GM19239 (cell line): Measurements from ENCODE around the gene PRRG2.

Experiments used
- DNase-seq: peaks from one replicate; pipeline ENCODE4 v3.0.0; 2011; ENCODE audit warnings: low spot score; ENCODE audit not compliant: insufficient read length
- FAIRE-seq: peaks from 2 replicates; lab custom pipeline; 2011; peaks lifted over from hg19 to GRCh38; lab: Jason Lieb, UNC

PRRG2 gene

DNA sequence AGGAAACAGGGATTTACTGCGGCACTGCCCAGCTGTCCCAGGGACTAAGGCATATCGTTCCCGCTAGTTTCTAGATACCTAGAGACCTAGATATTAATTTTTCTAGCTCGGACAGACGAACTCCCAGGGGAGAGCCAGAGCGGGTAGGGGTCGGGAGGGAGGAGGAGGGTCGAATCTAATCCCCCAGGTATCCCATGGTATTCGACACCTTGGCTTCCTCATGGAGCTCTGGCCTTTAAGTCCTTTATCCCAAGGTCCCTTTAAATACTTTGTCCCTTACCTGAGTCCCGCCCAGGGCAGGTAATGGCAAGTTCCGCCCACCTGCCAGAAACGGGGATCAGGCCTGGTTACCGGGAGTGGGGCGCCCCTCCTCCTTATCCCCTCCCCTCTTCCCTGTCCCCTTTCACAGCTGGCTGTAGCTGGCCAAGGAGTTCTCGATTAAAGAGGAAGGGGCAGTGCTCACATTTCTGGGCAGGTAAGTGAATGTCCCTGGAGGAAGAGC is at the start of gene PRRG2:
Gene PRRG2 (plus strand): TSS at position 310 of the 502 bp plus-strand sequence. CDS start 1,904 bp downstream, outside the sequence.
- DNase-seq, result no peak
- FAIRE-seq, result no peak

DNA sequence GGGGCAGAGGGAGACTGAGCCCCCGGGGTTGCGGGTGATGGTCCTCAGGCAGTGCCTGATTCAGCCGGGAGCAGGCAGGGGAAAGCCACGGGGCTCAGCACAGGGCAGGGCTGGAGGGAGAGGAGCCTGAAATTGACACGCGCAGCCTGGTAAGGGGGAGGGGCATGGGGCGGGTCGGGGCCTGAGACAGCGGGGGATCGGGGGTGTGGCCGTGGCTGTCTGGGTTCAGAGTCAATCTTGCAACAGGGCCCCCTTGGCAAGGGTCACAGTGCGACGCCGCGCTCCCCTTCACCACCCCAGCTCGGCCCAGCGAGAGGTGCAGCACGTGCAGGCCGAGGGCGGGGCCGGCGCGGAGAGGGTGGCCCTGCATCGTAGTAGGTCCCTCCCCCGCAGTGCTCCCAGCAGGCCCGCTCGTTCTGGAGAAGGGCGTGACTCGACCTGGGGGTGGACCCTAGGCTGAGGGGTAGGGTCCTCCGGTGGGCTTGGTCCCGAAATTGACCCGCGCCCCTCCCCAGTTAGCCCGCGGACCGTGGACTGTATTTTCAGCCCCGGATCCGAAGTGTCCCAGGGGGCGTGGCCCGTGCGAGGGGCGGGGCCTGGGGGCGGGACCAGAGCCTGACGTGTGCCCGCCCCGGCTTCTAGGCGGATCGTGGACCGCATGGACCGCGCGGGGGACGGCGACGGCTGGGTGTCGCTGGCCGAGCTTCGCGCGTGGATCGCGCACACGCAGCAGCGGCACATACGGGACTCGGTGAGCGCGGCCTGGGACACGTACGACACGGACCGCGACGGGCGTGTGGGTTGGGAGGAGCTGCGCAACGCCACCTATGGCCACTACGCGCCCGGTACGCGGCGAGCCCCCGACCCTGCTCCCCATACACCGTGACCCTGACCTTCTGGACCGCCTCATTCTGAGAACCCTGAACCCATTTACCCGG is 47.3 kb upstream of the PRRG2 start:
- FAIRE-seq (peak; percentile 40), DNase-seq (peak; percentile 77)

DNA sequence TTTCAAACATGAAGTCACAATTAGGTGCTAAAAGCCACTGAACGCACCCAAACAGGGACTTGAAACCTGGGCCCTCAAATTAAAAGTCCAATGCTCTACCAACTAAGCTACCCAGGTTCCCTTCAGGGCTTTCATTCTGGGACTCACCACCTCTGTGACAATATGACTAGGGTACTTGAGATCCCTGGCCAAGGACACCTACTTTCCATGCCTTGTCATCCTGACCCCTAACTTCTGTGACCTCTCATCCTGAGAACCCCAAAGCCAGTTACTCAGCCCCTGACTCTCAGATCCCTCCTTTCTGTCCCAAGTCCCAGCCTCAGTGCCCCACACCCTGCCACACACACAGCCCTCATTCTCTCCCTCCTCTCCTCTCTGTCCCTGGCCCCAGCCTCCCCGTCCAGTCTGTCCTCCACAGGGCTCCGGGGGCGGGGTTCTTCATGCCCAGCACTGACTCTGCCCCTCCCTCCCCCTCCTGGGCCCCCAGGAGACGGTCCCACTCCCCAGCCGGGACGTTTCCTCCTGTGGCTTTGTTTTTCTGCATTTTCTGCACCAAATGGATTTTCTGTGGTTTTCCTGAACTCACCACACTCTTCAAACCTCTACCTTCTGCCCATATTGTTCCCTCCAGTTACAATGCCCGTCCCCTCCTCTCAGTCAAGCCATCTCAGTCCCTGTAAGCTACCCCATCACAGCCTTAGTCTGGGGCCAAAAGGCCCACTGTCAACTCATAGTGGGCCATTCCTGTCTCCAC is 46.3 kb upstream of the PRRG2 start:
- DNase-seq, result no peak
- FAIRE-seq, result no peak

DNA sequence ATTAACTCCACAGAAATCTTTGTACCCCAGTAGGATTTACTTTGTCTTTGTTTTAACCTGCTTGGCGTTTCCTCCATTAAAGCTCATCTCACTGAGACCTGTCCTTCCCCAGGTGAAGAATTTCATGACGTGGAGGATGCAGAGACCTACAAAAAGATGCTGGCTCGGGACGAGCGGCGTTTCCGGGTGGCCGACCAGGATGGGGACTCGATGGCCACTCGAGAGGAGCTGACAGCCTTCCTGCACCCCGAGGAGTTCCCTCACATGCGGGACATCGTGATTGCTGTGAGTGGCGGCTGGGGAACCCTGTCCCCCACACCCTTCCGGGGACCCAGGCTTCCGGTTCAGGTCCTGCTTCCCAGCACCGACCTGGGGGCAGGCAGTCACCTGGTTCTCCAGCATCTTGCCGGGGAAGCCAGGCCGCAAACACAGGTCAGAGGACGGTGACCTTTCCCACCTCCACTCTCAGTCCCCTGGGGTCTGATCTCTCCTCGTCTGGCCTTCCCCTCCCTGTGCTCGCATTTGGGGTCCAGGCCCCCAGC is 44.1 kb upstream of the PRRG2 start:
- no peak for FAIRE-seq
- DNase-seq, result no peak

DNA sequence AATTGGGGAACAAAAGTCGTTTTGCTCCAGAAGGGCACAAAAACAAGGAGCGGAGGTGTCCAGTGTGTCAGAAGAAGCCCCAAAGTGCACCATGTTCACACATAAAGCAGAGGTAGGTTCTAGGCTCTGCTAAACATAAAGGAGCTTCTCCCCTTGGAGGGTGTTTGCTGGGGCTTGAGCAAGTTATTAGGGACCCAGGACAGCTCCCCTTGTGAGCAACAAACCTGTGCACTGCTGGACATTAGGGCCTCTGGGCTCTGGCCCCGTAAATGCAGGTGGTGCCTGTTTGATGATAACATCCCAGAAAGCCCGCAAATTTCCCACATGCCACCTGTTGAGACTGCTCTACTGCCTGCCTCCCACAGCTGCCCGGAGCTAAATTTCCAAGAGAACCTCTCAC is 42.5 kb upstream of the PRRG2 start:
- FAIRE-seq, result no peak
- no peak for DNase-seq

DNA sequence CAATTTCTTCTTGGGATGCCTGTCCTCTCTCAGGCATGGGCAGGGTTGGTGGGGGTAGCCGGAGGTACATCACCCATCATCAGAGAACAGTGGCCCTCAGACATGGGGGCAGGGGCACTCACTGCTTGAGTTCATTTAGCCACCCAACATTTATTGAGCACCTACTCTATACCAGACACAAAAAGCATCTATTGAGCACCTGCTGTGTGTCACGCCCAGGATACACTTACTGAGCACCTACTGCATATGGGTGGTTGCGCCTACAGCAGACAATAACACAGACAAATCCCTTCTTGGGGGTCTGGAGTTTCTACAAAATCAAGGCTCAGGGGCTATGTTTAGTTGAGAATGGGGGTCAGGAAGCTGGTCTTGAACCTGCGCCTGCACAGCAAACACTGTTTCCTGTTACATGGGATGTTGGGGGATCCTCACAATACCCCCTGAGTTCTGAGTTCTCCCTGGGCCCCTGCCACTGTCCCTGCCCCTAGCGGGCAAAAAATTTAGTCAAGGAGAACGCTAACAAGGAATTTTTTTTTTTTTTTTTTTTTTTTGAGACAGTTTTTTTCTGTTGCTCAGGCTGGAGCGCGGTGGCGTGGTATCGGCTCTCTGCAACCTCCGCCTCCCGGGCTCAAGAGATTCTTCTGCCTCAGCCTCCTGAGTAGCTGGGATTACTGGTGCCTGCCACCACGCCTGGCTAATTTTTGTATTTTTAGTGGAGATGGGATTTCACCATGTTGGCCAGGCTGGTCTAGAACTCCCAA is 41.7 kb upstream of the PRRG2 start:
- DNase-seq (no peak), FAIRE-seq (no peak)

DNA sequence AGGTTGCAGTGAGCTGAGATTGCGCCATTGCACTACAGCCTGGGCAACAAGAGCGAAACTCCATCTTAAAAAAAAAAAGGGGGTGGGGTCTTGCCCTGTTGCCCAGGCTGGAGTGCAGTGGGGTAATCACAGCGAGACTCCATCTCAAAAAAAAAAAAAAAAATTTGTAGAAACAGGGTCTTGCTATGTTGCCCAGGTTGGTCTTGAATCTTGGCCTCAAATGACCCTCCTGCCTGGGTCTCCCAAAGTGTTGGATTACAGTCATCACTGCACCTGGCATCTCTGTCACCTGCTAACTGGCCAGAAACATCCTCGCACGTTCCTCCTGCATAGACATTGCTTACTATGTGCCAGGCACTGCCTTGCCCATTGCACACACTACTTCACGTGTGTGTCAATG is 39.2 kb upstream of the PRRG2 start:
- FAIRE-seq (no peak), DNase-seq (no peak)

DNA sequence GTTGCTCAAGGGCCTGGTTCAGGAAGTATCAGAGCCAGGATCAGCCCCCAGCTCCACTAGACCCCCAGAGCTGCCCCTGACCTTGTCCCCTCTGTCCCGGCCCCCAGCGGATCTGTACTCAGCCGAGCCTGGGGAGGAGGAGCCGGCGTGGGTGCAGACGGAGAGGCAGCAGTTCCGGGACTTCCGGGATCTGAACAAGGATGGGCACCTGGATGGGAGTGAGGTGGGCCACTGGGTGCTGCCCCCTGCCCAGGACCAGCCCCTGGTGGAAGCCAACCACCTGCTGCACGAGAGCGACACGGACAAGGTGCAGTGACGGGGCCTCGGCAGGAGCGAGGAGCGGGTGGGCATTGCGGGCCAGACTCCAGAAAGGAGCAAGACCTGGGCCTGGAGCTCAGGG is 38.7 kb upstream of the PRRG2 start:
- FAIRE-seq (no peak), DNase-seq (no peak)

DNA sequence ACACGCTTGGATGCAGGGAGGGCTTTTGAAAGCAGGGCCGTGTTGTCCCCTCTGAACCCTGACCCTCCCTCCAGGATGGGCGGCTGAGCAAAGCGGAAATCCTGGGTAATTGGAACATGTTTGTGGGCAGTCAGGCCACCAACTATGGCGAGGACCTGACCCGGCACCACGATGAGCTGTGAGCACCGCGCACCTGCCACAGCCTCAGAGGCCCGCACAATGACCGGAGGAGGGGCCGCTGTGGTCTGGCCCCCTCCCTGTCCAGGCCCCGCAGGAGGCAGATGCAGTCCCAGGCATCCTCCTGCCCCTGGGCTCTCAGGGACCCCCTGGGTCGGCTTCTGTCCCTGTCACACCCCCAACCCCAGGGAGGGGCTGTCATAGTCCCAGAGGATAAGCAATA is 38.1 kb upstream of the PRRG2 start:
- DNase-seq, result no peak
- no peak for FAIRE-seq

DNA sequence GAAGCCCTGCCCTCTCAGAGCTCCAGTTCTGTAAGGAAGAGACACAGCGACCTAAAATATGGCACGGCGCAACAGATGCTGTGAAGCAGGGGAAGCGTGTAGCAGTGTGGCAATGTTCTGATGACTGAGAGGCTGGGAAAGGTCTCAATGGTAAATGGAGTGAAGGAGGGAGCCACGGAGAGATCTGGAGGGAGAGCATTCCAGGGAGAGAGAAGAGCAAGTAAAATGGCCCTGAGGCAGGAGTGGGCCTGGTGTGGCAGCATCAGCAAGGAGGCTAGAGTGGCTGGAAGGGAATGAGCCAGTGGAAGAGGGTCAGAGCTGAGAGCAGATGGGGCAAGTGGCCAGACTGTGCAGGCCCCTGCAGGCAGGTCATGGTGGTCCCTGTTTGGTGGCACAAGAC is 37.0 kb upstream of the PRRG2 start:
- FAIRE-seq, result no peak
- no peak for DNase-seq

DNA sequence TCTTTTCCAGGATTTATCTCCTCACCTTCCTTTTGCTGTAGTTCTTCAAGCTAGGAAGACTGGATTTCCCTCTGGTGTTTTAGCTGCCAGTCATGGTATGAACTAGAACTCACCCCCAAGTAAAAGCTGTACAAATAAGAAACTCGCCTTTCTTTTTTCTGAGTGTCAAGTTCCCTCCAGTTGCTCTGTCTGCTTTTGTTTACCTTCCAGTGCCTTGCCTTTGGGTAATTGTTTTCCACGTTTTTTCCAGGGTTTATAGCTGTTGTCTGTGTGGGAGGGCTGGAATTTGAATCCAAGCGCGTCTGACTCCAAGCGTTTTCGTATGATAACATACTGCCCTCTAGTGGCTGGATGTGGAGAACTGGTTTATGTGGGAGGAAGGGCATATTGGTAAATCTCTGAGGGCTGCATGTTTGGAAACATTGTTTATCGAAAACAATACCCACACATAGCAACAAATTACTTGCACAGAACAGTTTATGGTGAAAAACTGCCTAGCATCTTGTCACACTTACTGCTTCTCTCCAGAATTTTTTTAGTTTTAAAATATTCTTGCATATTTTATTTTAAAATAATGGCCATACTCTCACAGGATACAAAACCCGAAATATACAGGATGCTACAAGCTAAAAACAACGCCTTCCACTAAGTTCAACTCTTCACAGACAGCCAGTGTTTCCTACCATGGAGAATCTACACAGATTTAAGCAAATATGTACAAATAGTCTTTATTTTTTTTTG is 34.1 kb upstream of the PRRG2 start:
- peak; percentile 88 for FAIRE-seq
- peak; percentile 69 for DNase-seq

DNA sequence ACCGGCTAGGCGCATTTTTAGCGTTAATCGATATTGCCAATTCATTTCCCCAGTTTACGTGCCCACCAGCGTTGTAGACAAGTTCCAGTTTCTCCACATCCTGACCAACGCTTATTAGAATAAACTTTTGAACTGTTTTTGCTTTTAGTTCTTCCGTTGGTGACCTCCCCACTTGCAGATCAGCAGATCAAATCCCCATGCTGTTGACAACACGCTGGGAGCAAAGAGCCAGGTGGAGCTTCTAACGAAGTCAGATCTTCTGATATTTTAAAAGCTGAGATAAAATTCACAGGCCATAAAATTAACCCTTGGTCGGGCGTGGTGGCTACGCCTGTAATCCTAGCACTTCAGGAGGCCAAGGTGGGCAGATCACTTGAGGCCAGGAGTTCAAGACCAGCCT is 32.1 kb upstream of the PRRG2 start:
- no peak for FAIRE-seq
- DNase-seq, result no peak

DNA sequence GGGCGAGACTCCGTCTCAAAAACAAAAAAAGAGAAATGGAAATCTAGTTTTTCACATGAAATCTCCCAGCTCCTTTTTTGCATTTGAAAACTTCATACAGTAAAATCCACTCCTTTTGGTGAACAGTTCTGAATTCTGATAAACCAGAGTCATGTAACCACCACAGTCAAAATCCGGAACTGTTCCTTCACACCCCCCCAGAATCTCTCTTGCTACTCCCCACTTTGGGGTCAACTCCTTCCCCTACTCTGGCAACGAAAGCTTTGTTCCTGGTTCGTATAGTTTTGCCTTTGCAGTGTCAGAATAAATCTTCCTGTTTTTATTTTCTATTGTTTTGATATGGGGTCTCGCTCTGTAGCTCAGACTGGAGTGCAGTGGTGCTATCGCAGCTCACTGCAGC is 29.6 kb upstream of the PRRG2 start:
- FAIRE-seq (no peak), DNase-seq (no peak)

DNA sequence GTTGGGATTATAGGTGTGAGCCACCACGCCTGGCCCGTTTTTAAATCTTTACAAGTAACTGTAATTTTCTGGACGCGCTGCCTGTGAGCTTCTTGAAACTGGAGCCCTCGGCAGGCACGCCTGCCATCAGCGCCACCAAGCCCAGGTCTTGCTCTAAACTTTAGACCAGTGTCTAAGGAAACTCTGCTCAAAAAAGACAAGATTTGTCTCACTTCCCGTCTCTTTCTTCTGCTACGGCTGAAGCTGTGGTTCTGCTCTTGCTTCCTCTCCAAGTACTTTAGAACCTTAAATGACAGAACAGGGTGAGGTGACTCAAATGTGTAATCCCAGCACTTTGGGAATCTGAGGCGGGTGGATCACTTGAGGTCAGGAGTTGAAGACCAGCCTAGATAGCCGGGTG is 28.4 kb upstream of the PRRG2 start:
- DNase-seq, result no peak
- no peak for FAIRE-seq

DNA sequence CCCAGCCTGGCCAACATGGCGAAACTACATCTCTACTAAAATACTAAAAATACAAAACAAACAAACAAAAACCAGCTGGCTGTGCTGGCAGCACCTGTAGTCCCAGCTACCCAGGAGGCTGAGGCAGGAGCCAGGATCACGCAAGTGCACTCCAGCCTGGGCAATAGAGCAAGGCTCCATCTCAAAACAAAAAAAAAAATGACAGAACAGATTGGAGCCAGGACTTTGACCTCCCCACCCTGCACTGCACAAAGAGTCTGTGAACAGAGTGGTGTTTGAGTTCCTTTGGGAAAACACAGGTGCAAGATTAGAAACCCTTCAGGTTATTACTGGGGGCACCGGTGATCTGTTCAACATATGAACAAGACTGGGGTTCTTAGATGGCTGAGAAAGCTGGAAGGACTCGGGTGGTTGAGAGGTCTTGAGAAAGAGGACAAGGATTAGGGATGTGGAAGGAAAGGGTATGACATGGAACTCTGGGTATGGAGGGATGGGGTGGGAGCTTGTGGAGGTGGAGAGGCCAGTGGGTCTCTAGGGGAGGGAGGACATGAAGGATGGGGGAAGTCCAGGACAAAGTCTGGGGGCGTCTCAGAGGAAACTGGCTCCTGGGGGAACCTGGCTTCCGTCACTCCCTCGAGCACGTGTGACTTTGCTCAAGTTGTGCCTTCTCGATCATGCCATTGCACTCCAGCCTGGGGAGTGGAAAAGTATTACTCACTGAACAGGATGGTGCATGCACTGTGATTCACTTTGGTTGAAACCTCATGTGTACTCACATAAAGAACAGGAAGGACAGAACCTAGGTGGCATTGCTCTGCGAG is 27.5 kb upstream of the PRRG2 start:
- FAIRE-seq, result no peak

DNA sequence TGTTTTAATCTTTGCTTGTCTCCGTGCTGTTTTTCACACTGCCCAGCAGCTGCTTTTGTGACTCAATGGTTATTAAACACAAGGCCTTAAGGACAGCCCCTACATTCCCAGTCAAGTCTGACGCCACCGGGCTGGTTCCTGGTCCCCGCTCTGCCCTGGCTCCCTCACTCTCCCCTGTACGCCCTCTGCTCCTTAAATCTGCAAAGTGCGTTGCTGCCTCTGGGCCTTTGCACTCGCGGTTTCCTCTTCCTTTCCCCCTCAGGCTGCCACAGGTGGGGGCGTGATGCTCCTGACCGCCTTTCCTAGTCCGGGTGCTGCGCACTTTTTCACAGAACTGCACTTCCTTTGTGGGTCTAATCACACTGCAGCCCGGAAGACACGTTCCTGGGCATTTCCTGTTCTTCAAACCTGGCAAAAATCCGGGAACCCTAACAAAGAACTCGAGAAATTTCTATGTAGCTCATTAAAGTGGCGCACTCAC is 26.4 kb upstream of the PRRG2 start:
- FAIRE-seq, result no peak
- no peak for DNase-seq

More for the DNA sequence above, 27.5 kb upstream of the PRRG2 start:
- no peak for DNase-seq

DNA sequence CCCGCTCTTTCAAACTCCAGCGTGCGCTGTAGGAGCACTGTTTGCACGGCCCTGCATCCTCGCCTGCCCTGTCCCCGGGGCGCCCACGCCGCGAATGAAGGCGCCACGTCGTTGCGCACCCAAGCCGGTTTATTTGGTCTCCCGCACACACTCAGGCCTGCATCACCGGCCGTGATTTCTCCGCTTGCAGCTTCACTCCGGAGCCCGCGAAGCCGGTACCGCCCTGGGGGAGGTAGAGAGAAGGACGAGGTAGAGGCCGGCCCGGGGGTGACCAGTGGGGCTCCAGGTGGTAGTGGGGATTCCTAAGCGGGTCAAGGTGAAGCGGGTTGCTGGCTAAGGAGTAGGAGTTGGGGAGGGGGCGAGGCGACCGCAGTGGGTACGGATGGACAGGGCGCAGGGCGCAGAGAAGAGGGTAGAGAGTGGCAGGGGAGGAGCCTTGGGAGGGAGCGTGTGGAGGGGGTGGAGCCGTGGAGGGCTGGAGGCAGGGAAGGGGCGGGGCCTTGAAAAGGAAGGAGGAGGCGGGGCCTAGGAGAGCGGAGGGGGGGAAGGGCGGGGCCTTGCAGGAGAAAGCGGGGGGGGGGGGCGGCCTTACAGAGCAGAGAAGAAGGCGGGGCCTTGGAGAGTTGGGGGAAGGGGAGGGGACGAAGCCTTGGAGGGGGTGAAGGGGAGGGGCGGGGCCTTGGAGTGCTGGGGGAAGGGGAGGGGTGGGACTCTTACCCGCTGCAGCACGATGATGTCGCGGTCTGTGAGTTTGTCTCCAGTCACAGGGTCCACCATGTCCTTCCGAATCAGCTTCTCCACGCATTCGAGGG is 25.3 kb upstream of the PRRG2 start:
- DNase-seq (no peak), FAIRE-seq (no peak)
